ENCODE results near the gene GPLD1. TPM values are rescaled to one million over a fixed set of nuclear protein-coding genes. Genes with fewer than 3 reads are reported as not detected.

Gene GPLD1
- total RNA-seq, 4 donors from 2014 or later: 3.8 to 5.3 (median 4.1) TPM

GRCh38 chr6:24484657-24485323 is 4.6 kb downstream of the GPLD1 start:
- no peaks in the 10 kb centered on the region for H3K27me3 ChIP-seq
- peaks cover 0 to 5% (median 0%) of the 10 kb centered on the region in 4 donors for H3K36me3 ChIP-seq
- no peaks in the 10 kb centered on the region for H3K9me3 ChIP-seq
- no peak for DNase-seq (ENCODE audit: extremely low spot score)
- H3K4me1 ChIP-seq: no peaks in the 10 kb centered on the region
- H3K27ac ChIP-seq (replicated peaks in 1 of 4): no peak overlapping the region
- 93% methylated on average over 7 of the region's 7 CpGs for whole genome bisulfite sequencing
- TF ChIP-seq POLR2AphosphoS5 (IDR thresholded peaks at IDR 0.05): no peak
- no peak overlapping the region for H3K4me3 ChIP-seq
- intact Hi-C loops (cut with DNase I): no loop called here

- H3K9me3 ChIP-seq: no peaks in the 10 kb centered on the region
Measured at GRCh38 chr6:24481449-24481848, 7.9 kb downstream of the GPLD1 start.

GRCh38 chr6:24480705-24481104 is 8.7 kb downstream of the GPLD1 start:
- intact Hi-C loops (cut with DNase I): no loop called here
- Histone ChIP-seq H3K27ac (replicated peaks in 1 of 4) (no peak overlapping the region), H3K4me3 (no peak overlapping the region), H3K9me3 (no peaks in the 10 kb centered on the region), H3K27me3 (no peaks in the 10 kb centered on the region), H3K36me3 (peaks cover 0 to 5% (median 0%) of the 10 kb centered on the region in 4 donors), H3K4me1 (no peaks in the 10 kb centered on the region)
- WGBS: 94% methylated on average over 9 of the region's 9 CpGs
- TF ChIP-seq EP300 (IDR thresholded peaks at IDR 0.05): no peak
- no peak for TF ChIP-seq POLR2A (IDR thresholded peaks at IDR 0.05; ENCODE audit: low read depth)
- no peak for TF ChIP-seq CTCF (IDR thresholded peaks at IDR 0.05)
- TF ChIP-seq POLR2AphosphoS5 (IDR thresholded peaks at IDR 0.05): no peak
- DNase-seq (ENCODE audit: extremely low spot score): peak; percentile 77

More at GRCh38 chr6:24481449-24481848, 7.9 kb downstream of the GPLD1 start:
- Histone ChIP-seq H3K27me3 (no peaks in the 10 kb centered on the region), H3K4me1 (no peaks in the 10 kb centered on the region), H3K27ac (replicated peaks in 1 of 4) (no peak overlapping the region), H3K4me3 (no peak overlapping the region), H3K36me3 (peaks cover 0 to 5% (median 0%) of the 10 kb centered on the region in 4 donors)
- peak; percentile 66 for DNase-seq (ENCODE audit: extremely low spot score)
- intact Hi-C loops (cut with DNase I): no loop called here
- WGBS: 97% methylated on average over 5 of the region's 5 CpGs
- TF ChIP-seq CTCF (IDR thresholded peaks at IDR 0.05) (no peak), EP300 (IDR thresholded peaks at IDR 0.05) (no peak), POLR2AphosphoS5 (IDR thresholded peaks at IDR 0.05) (no peak), POLR2A (IDR thresholded peaks at IDR 0.05; ENCODE audit: low read depth) (no peak)

GRCh38 chr6:24478903-24479302 is 10.5 kb downstream of the GPLD1 start:
- peak; percentile 45 for DNase-seq (ENCODE audit: extremely low spot score)
- intact Hi-C loops (cut with DNase I): no loop called here
- H3K4me3 ChIP-seq: no peak overlapping the region
- H3K27me3 ChIP-seq: no peaks in the 10 kb centered on the region
- no peaks in the 10 kb centered on the region for H3K4me1 ChIP-seq
- TF ChIP-seq POLR2AphosphoS5 (IDR thresholded peaks at IDR 0.05) (no peak), CTCF (IDR thresholded peaks at IDR 0.05) (no peak), POLR2A (IDR thresholded peaks at IDR 0.05; ENCODE audit: low read depth) (no peak), EP300 (IDR thresholded peaks at IDR 0.05) (no peak)
- 67% methylated on average over 4 of the region's 4 CpGs for WGBS
- peaks cover 0 to 5% (median 0%) of the 10 kb centered on the region in 4 donors for H3K36me3 ChIP-seq
- no peak overlapping the region for H3K27ac ChIP-seq (replicated peaks in 1 of 4)
- no peaks in the 10 kb centered on the region for H3K9me3 ChIP-seq

- H3K27ac ChIP-seq (replicated peaks in 1 of 4): no peak overlapping the region
- H3K4me1 ChIP-seq: peaks cover 0 to 5% (median 0%) of the 10 kb centered on the region in 4 donors
- no peaks in the 10 kb centered on the region for H3K27me3 ChIP-seq
- 96% methylated on average over 1 of the region's 1 CpG for WGBS
- TF ChIP-seq CTCF (IDR thresholded peaks at IDR 0.05): no peak
- TF ChIP-seq POLR2AphosphoS5 (IDR thresholded peaks at IDR 0.05): no peak
- TF ChIP-seq POLR2A (IDR thresholded peaks at IDR 0.05; ENCODE audit: low read depth): no peak
- TF ChIP-seq EP300 (IDR thresholded peaks at IDR 0.05): no peak
- no peak for DNase-seq (ENCODE audit: extremely low spot score)
- H3K9me3 ChIP-seq: no peaks in the 10 kb centered on the region
- intact Hi-C loops (cut with DNase I): no loop called here
- H3K36me3 ChIP-seq: peaks cover 0 to 5% (median 0%) of the 10 kb centered on the region in 4 donors
- H3K4me3 ChIP-seq: no peak overlapping the region
Measured at GRCh38 chr6:24477070-24477469, 12.3 kb downstream of the GPLD1 start.

Measured in esophagus muscularis mucosa (tissue), 4 donors.